Aorta (tissue), 5 donors: ENCODE measurements around the gene FASTKD3. TPM values are rescaled to one million over a fixed set of nuclear protein-coding genes. Genes with fewer than 3 reads are reported as not detected.
A peak's percentile ranks its signal among the peaks of the same experiment; 100 is the strongest.

Experiments
- ATAC-seq: fragments of 200-7000 bp; cut with Tn5 transposase; one replicate; pipeline ENCODE4 v1.9.1; 2022; ENCODE audit warnings: moderate library complexity; ENCODE audit not compliant: low FRiP score
- DNase-seq, 2 donors: peaks; one replicate each; pipeline ENCODE4 v3.0.0-alpha.2; 2020
- H3K27ac ChIP-seq, 2 donors: one replicate each; pipeline ENCODE4 v1.5.1; 2013; ENCODE audit warnings: low read length in 2 of 2, mild to moderate bottlenecking in 2 of 2, moderate library complexity in 2 of 2, control low read depth in 1 of 2, inconsistent platforms in 1 of 2, low read depth in 1 of 2
- H3K27me3 ChIP-seq, 2 donors: one replicate each; pipeline ENCODE4 v1.6.1; 2013; ENCODE audit warnings: control low read depth in 1 of 2, low read length in 1 of 2, mild to moderate bottlenecking in 1 of 2, moderate library complexity in 1 of 2; ENCODE audit not compliant: insufficient read depth in 2 of 2, control insufficient read depth in 1 of 2
- H3K36me3 ChIP-seq, 2 donors: one replicate each; pipeline ENCODE4 v1.6.1; 2013; ENCODE audit warnings: control low read depth in 1 of 2, low read length in 1 of 2, mild to moderate bottlenecking in 1 of 2; ENCODE audit not compliant: insufficient read depth in 2 of 2, control insufficient read depth in 1 of 2
- H3K4me1 ChIP-seq, 2 donors: one replicate each; pipeline ENCODE4 v1.6.1; 2013; ENCODE audit warnings: low read length in 2 of 2, control low read depth in 1 of 2, mild to moderate bottlenecking in 1 of 2, moderate library complexity in 1 of 2; ENCODE audit not compliant: insufficient read depth in 2 of 2, control insufficient read depth in 1 of 2
- H3K4me3 ChIP-seq, 2 donors: one replicate each; pipeline ENCODE4 v1.5.1; 2013; ENCODE audit warnings: low read length in 2 of 2, control low read depth in 1 of 2, mild to moderate bottlenecking in 1 of 2
- H3K9me3 ChIP-seq: one replicate; pipeline ENCODE4 v1.6.1; 2013; ENCODE audit warnings: mild to moderate bottlenecking, low read length; ENCODE audit not compliant: control insufficient read depth
- WGBS, 2 donors: extraction: QIAGEN DNeasy Blood & Tissue Kit; methylation state at CpG; one replicate each; pipeline ENCODE4 v1.1.7; 2013; 5-methylcytosine and 5-hydroxymethylcytosine counted together
- intact Hi-C, 2 donors: fragments of 100-400 bp; cut with DNase I; formaldehyde crosslinking; loops; one replicate each; pipeline versions ENCODE4 v1.14.2 to v1.15.0; 2022
- polyA plus RNA-seq, 2 donors: library from polyadenylated mRNA; stranded (reverse); fragments of 200-250 nt; gene quantifications; one replicate each; pipeline ENCODE4 v1.2.3, GENCODE V29; 2013
- total RNA-seq, 2 donors: library from RNA; stranded (reverse); fragmentation: NEBNext Ultra II Directional; extraction: Animal tissue kit (Norgen Biotek cat#: 25700); gene quantifications; one replicate each; pipeline ENCODE4 v1.2.1, GENCODE V29; 2021
- donor health status: healthy with polysubstance abuse.
- donor health status: Bipolar disorder and iron deficiency.
- donor health status: DM: no; HTN: no; CAD: no.
- donor health status: DM: no; HTN: no; CAD: no.
- donor health status: DM: yes; HTN: yes; CAD: no.

The FASTKD3 gene
- total and polyA plus RNA-seq, 4 donors, result 6.1 to 17.9 (median 10.7) TPM

GRCh38 chr5:7873216-7873615 is 4.4 kb upstream of the FASTKD3 start:
- Histone ChIP-seq H3K9me3 (no peaks in the 10 kb centered on the region), H3K4me3 (no peak overlapping the region), H3K4me1 (no peaks in the 10 kb centered on the region), H3K27me3 (no peaks in the 10 kb centered on the region), H3K36me3 (peaks cover under 1 to 2% of the 10 kb centered on the region in 2 donors), H3K27ac (no peak overlapping the region)
- WGBS, 2 donors, result 89 to 91% methylated on average over 9 of the region's 9 CpGs
- intact Hi-C loops, result no loop called here
- ATAC-seq (no peak), DNase-seq (no peak)

GRCh38 chr5:7872517-7873130 is 3.8 kb upstream of the FASTKD3 start:
- no peak for ATAC-seq
- intact Hi-C loops, result no loop called here
- no peak for DNase-seq
- Histone ChIP-seq H3K27me3 (no peaks in the 10 kb centered on the region), H3K9me3 (no peaks in the 10 kb centered on the region), H3K36me3 (peaks cover 0 to 2% of the 10 kb centered on the region in 2 donors), H3K4me3 (no peak overlapping the region), H3K27ac (no peak overlapping the region), H3K4me1 (no peaks in the 10 kb centered on the region)
- WGBS, 2 donors, result 69 to 79% methylated on average over 4 of the region's 4 CpGs

- H3K27ac ChIP-seq, result no peak overlapping the region
Observed at GRCh38 chr5:7871653-7872052, 2.8 kb upstream of the FASTKD3 start.

GRCh38 chr5:7869474-7870136 is 774 bp upstream of the FASTKD3 start:
- H3K27me3 ChIP-seq, result no peaks in the 10 kb centered on the region
- 1% methylated on average over 41 of the region's 41 CpGs for WGBS, 2 donors
- DNase-seq (no peak), ATAC-seq (peak; percentile 49)
- peak overlapping the region in 1 of 2 donors; percentile 23 for H3K27ac ChIP-seq
- peak overlapping the region; percentile 57 to 64 for H3K4me3 ChIP-seq
- H3K4me1 ChIP-seq, result no peaks in the 10 kb centered on the region
- H3K9me3 ChIP-seq, result no peaks in the 10 kb centered on the region
- intact Hi-C loops, result no loop called here
- no peaks in the 10 kb centered on the region for H3K36me3 ChIP-seq

More at GRCh38 chr5:7871653-7872052, 2.8 kb upstream of the FASTKD3 start:
- WGBS, 2 donors, result 84 to 90% methylated on average over 2 of the region's 2 CpGs
- Histone ChIP-seq H3K9me3 (no peaks in the 10 kb centered on the region), H3K4me3 (no peak overlapping the region), H3K36me3 (peaks cover 0 to 2% of the 10 kb centered on the region in 2 donors), H3K27me3 (no peaks in the 10 kb centered on the region), H3K4me1 (no peaks in the 10 kb centered on the region)
- ATAC-seq, result no peak
- intact Hi-C loops, result no loop called here
- no peak for DNase-seq

- intact Hi-C loops, result no loop called here
- no peak for ATAC-seq
- Histone ChIP-seq H3K27me3 (no peaks in the 10 kb centered on the region), H3K4me3 (peak overlapping the region; percentile 57 to 64), H3K36me3 (no peaks in the 10 kb centered on the region), H3K9me3 (no peaks in the 10 kb centered on the region), H3K4me1 (no peaks in the 10 kb centered on the region), H3K27ac (peak overlapping the region in 1 of 2 donors; percentile 0)
- no peak for DNase-seq
- WGBS, 2 donors, result 0% methylated on average over 8 of the region's 8 CpGs
Observed at GRCh38 chr5:7868427-7868772, 431 bp downstream of the FASTKD3 start.

GRCh38 chr5:7867260-7867659 is 1.6 kb downstream of the FASTKD3 start:
- Histone ChIP-seq H3K27ac (no peak overlapping the region), H3K4me1 (no peaks in the 10 kb centered on the region), H3K27me3 (no peaks in the 10 kb centered on the region), H3K4me3 (no peak overlapping the region), H3K9me3 (no peaks in the 10 kb centered on the region), H3K36me3 (peaks cover 2 to 4% of the 10 kb centered on the region in 2 donors)
- WGBS, 2 donors, result 67 to 72% methylated on average over 3 of the region's 3 CpGs
- intact Hi-C loops, result no loop called here
- no peak for DNase-seq
- ATAC-seq, result no peak

GRCh38 chr5:7866196-7866595 is 2.6 kb downstream of the FASTKD3 start:
- no peak for ATAC-seq

GRCh38 chr5:7857926-7858632 is 10.8 kb downstream of the FASTKD3 start:
- WGBS, 2 donors, result 77% methylated on average over 9 of the region's 9 CpGs

More at GRCh38 chr5:7866196-7866595, 2.6 kb downstream of the FASTKD3 start:
- Histone ChIP-seq H3K4me3 (no peak overlapping the region), H3K27ac (no peak overlapping the region), H3K27me3 (no peaks in the 10 kb centered on the region), H3K36me3 (peaks cover 4 to 8% of the 10 kb centered on the region in 2 donors), H3K4me1 (no peaks in the 10 kb centered on the region), H3K9me3 (no peaks in the 10 kb centered on the region)
- no peak for DNase-seq
- WGBS, 2 donors, result 92% methylated on average over 2 of the region's 2 CpGs
- intact Hi-C loops, result no loop called here

More at GRCh38 chr5:7857926-7858632, 10.8 kb downstream of the FASTKD3 start:
- intact Hi-C loops, result no loop called here
- Histone ChIP-seq H3K4me3 (no peak overlapping the region), H3K27me3 (no peaks in the 10 kb centered on the region), H3K4me1 (no peaks in the 10 kb centered on the region), H3K9me3 (no peaks in the 10 kb centered on the region), H3K27ac (no peak overlapping the region), H3K36me3 (peaks cover 8 to 13% of the 10 kb centered on the region in 2 donors)
- DNase-seq, result no peak
- no peak for ATAC-seq
